ENCODE measurements around the gene PRKCE.

PRKCE gene

GRCh38 chr2:46041434-46041833, 390.0 kb downstream of the PRKCE start:
- DNase-seq (ENCODE audit: low read depth, low spot score), result no peak

DNA sequence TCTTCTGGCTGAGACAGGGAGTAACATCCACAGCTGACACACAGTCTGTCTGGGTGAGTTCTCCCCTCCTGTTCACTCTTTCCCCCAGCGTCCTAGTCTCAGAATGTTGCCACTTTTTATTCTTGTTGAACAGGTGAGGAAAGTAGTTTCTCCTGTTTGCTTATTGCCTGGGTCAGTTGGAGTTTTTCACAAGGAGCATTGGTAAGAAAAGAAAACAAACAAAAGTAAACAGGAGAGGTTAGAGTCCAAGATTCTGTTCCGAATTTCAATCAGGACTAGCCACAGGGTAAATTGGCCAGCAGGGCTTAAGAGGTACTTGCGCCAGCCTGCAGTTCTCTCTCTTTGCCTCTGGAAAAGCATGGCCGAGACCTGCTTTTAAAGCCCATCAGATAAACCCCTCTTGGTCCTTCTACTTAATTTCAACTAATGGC, 390.7 kb downstream of the PRKCE start:
- peak; percentile 21 for DNase-seq (ENCODE audit: low read depth, low spot score)

DNA sequence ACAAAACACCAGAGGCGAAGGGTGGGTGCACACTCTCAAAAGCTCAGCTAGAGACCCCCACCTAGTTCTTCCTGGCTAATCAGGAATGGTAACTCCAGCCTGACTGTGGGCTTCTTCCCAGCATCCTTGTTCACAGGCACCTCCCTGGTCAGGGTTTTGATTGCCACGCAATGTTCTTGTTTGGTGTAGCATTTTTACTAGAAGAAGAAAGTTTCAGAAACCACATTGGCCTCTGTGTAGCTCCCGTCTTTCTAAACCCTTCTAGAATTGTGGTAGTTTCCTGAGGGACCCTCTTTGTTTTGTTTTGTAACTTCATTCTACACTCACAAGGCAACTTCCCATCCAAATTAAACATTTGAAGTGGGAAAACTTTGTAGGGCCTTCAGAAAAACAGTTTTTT, 391.2 kb downstream of the PRKCE start:
- no peak for DNase-seq (ENCODE audit: low read depth, low spot score)

DNA sequence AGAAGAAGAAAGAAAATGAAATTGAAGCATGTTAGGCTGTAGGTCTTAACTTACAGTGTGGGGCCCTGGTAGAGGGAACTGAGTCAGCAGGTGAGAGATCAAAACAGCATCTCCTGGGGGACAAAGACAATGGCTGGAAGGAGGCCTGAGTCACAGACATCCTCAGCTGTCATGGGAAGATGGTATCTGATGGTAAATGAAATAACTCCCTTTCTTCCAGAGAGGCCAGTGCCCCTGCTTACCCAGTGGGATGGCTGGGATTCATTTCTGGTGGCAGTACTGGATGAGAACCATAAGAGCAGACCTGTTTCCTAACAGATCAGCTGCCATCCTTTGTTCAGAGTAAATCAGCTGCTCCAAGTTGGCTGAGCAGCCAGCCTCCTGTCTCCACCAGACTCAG, 394.4 kb downstream of the PRKCE start:
- DNase-seq (ENCODE audit: low read depth, low spot score), result no peak

- no peak for DNase-seq (ENCODE audit: low read depth, low spot score)
Observed at GRCh38 chr2:46047290-46047689, 395.8 kb downstream of the PRKCE start.

DNA sequence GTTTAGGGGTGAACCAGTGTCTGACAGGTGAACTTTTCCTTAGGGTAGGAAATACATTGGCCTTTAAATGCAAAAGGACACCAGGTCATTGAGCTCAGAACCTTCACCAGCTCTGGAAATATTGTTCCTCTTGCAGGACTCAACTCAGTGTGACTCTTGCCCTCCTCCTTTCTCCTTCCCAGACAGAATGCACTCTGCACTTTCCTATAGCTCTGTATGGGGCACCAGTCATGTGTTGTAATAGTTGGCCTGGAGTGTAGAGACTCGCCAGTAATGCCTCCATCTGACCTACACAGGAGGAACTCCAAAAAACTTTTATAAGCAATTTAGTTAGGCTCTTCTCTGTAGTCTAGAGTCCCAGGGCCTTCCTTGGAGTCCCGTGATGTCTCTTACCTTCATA, 397.2 kb downstream of the PRKCE start:
- no peak for DNase-seq (ENCODE audit: low read depth, low spot score)

- no peak for DNase-seq (ENCODE audit: low read depth, low spot score)
Observed at GRCh38 chr2:46050027-46050426, 398.6 kb downstream of the PRKCE start.

- peak; percentile 9 for DNase-seq (ENCODE audit: low read depth, low spot score)
Observed at GRCh38 chr2:46050489-46050888, 399.0 kb downstream of the PRKCE start.

GRCh38 chr2:46051085-46051484, 399.6 kb downstream of the PRKCE start:
- DNase-seq (ENCODE audit: low read depth, low spot score), result no peak

- DNase-seq (ENCODE audit: low read depth, low spot score), result no peak
Observed at GRCh38 chr2:46053564-46053963, 402.1 kb downstream of the PRKCE start.

- no peak for DNase-seq (ENCODE audit: low read depth, low spot score)
Observed at GRCh38 chr2:46056541-46056940, 405.1 kb downstream of the PRKCE start.

DNA sequence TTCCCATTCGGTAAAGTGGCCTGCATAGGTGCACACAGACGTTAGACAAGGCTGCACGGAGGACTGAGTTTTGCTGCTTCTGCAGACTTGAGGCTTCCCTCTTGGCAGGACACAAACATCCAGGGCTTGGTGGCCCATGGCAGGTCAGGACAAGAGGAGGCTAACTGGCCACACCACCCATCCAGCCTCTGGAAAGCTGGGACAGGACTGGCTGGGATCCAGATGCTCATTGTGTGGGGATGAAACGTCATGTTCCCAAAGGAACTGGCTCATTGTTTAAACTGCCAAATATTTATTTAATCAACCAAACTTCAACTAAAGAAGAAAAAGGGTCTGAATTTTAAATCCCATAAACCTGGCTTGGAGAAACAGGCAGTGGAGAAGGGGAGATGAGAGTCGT, 406.7 kb downstream of the PRKCE start:
- DNase-seq (ENCODE audit: low read depth, low spot score), result no peak

DNA sequence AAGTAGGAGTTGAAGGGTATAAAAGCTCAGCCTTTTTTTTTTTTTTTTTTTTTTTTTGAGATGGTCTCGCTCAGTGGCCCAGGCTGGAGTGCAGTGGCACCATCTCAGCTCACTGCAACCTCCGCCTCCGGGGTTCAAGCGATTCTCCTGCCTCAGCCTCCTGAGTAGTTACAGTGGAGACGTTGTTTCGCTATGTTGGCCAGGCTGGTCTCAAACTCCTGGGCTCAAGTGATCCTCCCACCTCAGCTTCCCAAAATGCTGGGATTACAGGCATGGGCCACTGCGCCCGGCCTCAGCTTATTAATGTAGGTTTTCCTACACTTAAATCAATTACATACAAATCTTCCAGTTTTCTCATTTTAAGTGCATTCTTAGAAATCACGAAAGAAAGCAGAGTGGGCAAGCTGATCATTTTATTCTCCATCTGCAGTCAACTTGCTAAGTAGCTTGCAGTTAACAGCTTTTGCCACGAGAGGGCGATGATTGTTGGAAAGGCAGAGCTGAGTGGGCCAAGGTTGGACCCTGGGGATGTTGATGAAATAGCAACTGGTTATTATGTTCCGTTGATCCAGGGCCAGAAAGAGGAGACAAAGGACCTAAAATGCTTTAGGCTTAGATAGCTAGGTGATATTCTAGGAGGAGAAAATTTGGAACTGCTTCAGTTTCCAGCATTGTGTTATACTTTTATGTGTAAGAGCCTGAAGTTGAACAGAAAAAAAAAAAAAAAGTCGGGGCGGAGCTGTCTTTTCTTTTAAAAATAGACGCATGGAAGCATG, 411.4 kb downstream of the PRKCE start:
- DNase-seq (ENCODE audit: low read depth, low spot score), result peak; percentile 78

- no peak for DNase-seq (ENCODE audit: low read depth, low spot score)
Observed at GRCh38 chr2:46064396-46064795, 412.9 kb downstream of the PRKCE start.

GRCh38 chr2:46065152-46065551, 413.7 kb downstream of the PRKCE start:
- DNase-seq (ENCODE audit: low read depth, low spot score), result no peak

- no peak for DNase-seq (ENCODE audit: low read depth, low spot score)
Observed at GRCh38 chr2:46066116-46066515, 414.6 kb downstream of the PRKCE start.

DNA sequence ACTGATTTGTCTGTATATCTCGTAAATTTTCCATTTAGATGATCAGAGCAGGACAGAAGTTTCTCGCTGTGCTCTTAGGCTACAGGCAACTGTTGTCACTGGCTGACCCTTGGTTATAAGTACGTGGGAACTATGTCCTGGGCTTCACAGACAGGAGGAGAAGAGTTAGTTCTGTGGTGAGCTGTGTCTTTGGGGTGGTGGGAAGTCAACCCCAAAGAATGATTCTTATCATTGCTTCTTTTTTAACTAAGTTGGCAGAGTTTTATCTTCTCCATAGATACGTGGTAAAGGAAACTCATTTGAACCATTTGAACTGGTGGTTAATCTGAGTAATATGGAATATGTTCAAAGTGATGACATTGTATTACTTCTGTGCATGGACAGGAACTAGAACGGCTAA, 415.1 kb downstream of the PRKCE start:
- no peak for DNase-seq (ENCODE audit: low read depth, low spot score)

DNA sequence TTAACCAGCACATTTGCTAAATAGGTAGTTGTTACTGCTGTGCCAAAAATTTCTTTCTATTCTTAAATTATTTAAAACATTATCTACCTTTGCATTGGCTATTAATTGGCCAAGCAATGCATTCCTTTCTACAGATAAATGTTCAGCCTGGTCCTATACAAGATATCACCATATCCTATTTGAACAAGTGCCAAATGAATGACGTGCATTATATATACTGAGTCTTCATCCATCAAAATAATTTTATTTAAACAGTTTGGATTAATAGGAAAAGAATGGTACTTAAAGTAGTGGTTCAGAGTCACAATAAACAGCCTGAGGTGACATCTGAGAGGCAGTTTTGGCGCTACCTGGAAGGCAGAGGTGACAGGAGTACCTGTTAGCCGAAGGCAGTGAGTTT, 415.6 kb downstream of the PRKCE start:
- no peak for DNase-seq (ENCODE audit: low read depth, low spot score)

DNA sequence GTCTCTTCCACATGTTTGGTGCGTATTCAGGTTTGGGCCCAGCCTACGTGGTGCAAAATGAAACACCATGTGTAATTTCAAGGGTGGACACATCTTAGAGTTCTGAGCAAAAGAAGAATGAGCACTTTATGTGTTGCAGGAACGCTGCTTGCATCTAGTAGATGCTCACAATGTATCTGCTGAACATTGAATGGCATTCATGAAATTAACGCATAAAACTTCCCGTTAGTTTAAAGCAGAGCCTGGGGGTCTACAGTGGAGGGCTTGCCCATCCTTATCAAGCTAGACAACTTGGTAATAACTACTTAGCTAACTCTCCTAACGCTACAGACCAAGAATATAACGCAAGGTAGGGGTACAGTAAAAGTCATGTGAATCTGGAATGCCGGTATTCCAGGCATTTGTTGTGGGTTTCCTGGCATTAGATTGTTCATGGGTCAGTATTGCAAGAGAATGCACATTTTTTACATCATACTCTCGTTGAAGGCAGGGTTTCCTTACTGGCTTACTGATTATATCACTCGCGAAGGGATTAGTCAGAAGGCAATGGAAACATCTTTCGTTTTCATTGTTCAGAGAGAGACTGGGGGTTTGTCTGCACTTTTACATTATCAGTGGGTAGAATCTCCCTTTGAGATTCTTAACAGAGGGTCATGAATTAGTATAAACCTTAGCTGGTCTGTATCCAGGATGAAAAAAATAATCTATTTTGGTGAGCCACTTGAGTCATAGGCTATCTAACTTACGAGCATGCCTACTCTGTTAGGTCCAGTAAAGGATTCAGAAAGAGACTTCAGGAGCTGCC, 416.2 kb downstream of the PRKCE start:
- peak; percentile 8 for DNase-seq (ENCODE audit: low read depth, low spot score)

GRCh38 chr2:46068636-46069035, 417.2 kb downstream of the PRKCE start:
- DNase-seq (ENCODE audit: low read depth, low spot score), result no peak

GRCh38 chr2:46071074-46071473, 419.6 kb downstream of the PRKCE start:
- no peak for DNase-seq (ENCODE audit: low read depth, low spot score)

DNA sequence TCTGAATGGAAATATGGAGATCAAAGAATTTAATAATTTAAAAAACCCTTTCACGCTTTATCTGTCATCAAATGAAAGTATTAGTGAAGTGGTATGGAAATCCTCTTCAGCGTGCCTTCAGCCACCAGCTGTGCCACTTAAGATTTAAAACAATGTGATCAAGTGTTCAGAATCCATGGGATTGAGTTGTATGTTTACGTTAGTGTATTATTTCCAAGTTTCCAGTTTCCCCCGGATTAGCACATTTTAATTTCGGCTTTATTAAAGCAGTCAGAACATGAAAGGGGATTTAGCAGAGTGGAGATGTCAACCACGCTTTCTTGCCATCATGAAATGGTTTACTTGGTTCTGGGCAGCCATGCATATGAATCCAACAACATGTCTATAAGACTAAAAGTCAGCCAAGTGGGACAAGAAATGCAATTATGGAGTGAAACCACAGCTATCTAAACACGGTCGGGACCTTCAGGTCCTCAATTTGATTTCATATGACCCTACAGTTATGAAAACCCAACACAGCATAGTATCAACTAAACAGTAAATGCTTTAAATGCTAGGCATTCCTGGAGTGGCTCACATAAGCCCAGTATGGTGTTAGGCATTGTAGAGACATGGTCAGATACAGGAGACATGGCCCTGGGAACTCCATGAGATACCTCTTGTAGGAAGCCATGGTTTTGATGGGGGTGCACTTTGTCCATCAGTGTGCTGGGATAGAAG, 420.8 kb downstream of the PRKCE start:
- no peak for DNase-seq (ENCODE audit: low read depth, low spot score)
